Measurements from ENCODE around the gene CCR6.
A peak's percentile ranks its signal among the peaks of the same experiment; 100 is the strongest.

- TF ChIP-seq ATF3 (IDR thresholded peaks at IDR 0.05; ENCODE audit: borderline replicate concordance, extremely low read depth, low read depth, low read length) (no peak), EZH2 (IDR thresholded peaks at IDR 0.05; ENCODE audit: borderline replicate concordance, control insufficient read depth, low read depth, low read length) (no peak), NFYB (IDR thresholded peaks at IDR 0.05; ENCODE audit: insufficient read depth, low read depth, low read length) (no peak), CTCF (IDR thresholded peaks at IDR 0.05 in 2 of 3, conservative IDR thresholded peaks at IDR 0.05 in 1 of 3; ENCODE audit: control insufficient read depth in 2 of 3, extremely low read depth in 1 of 3, insufficient read depth in 1 of 3, low read depth in 3 of 3, low read length in 3 of 3) (peak in 1 of 3 experiments; percentile 19; a peak in 1 of 6 replicates), CHD4 (IDR thresholded peaks at IDR 0.05) (no peak), POLR2A (IDR thresholded peaks at IDR 0.05; ENCODE audit: low read depth, low read length) (no peak), ZNF622 (IDR thresholded peaks at IDR 0.05) (no peak), HDGF (IDR thresholded peaks at IDR 0.05) (no peak)
Measured at GRCh38 chr6:167127785-167128531, 5.1 kb downstream of the CCR6 start.

All from GM12878 (cell line).